GM21528 (cell line): Measurements from ENCODE around the gene TPX2.
A peak's percentile ranks its signal among the peaks of the same experiment; 100 is the strongest.

Experiments used
- ATAC-seq: cut with Tn5 transposase; IDR thresholded peaks from one replicate; pipeline ENCODE4 v1.9.1; 2021; ENCODE audit warnings: mild to moderate bottlenecking, moderate library complexity; ENCODE audit not compliant: unreplicated experiment, low FRiP score

The TPX2 gene

GRCh38 chr20:31705598-31706597 is 33.2 kb upstream of the TPX2 start:
- peak; percentile 88 for ATAC-seq

- no peak for ATAC-seq
Observed at GRCh38 chr20:31706607-31707257, 32.4 kb upstream of the TPX2 start.

- ATAC-seq, result no peak
Observed at GRCh38 chr20:31707258-31707615, 31.9 kb upstream of the TPX2 start.

- ATAC-seq, result no peak
Observed at GRCh38 chr20:31707994-31708735, 30.9 kb upstream of the TPX2 start.

GRCh38 chr20:31708736-31709534 is 30.2 kb upstream of the TPX2 start:
- ATAC-seq, result no peak

GRCh38 chr20:31709939-31710338 is 29.2 kb upstream of the TPX2 start:
- no peak for ATAC-seq

- ATAC-seq, result no peak
Observed at GRCh38 chr20:31710423-31711108, 28.5 kb upstream of the TPX2 start.

GRCh38 chr20:31711179-31712111 is 27.6 kb upstream of the TPX2 start:
- no peak for ATAC-seq

- ATAC-seq, result no peak
Observed at GRCh38 chr20:31712112-31712553, 27.0 kb upstream of the TPX2 start.

- no peak for ATAC-seq
Observed at GRCh38 chr20:31712564-31713311, 26.4 kb upstream of the TPX2 start.

GRCh38 chr20:31713312-31714273 is 25.5 kb upstream of the TPX2 start:
- ATAC-seq, result no peak

GRCh38 chr20:31715766-31716165 is 23.3 kb upstream of the TPX2 start:
- no peak for ATAC-seq

- no peak for ATAC-seq
Observed at GRCh38 chr20:31716351-31716750, 22.7 kb upstream of the TPX2 start.

- no peak for ATAC-seq
Observed at GRCh38 chr20:31716818-31717477, 22.1 kb upstream of the TPX2 start.

- no peak for ATAC-seq
Observed at GRCh38 chr20:31717478-31718201, 21.4 kb upstream of the TPX2 start.
